ENCODE results near the gene PIGU.

- TF ChIP-seq EZH2phosphoT487 (IDR thresholded peaks at IDR 0.05; ENCODE audit: borderline replicate concordance, low read depth), result no peak
- TF ChIP-seq MAX (IDR thresholded peaks at IDR 0.05; ENCODE audit: low read depth), result no peak
- no peak for TF ChIP-seq EP300 (IDR thresholded peaks at IDR 0.05; ENCODE audit: borderline replicate concordance in 1 of 2, low read depth in 1 of 2, low read length in 1 of 2)
- TF ChIP-seq CTCF (IDR thresholded peaks at IDR 0.05), result no peak
- TF ChIP-seq RCOR1 (IDR thresholded peaks at IDR 0.05; ENCODE audit: low read length), result no peak
- no peak for TF ChIP-seq YY1 (IDR thresholded peaks at IDR 0.05; ENCODE audit: low read depth)
- no peak for TF ChIP-seq SIN3A (IDR thresholded peaks at IDR 0.05; ENCODE audit: borderline replicate concordance, low read depth, low read length)
- no peak for TF ChIP-seq POLR2AphosphoS5 (IDR thresholded peaks at IDR 0.05; ENCODE audit: low read depth, low read length)
- TF ChIP-seq RFX5 (IDR thresholded peaks at IDR 0.05; ENCODE audit: low read length), result no peak
- no peak for TF ChIP-seq JUND (IDR thresholded peaks at IDR 0.05)
- TF ChIP-seq TCF12 (IDR thresholded peaks at IDR 0.05), result no peak
These were observed 141.0 kb downstream of the PIGU start for GRCh38 chr20:34535857-34536256.
